HG03558 (cell line): ENCODE measurements around the gene FAM124B.

Source experiments
- ATAC-seq: cut with Tn5 transposase; IDR thresholded peaks from one replicate; pipeline ENCODE4 v1.9.1; 2021; ENCODE audit warnings: moderate number of reproducible peaks; ENCODE audit not compliant: unreplicated experiment; ENCODE audit errors: extremely low read depth

Gene FAM124B

DNA sequence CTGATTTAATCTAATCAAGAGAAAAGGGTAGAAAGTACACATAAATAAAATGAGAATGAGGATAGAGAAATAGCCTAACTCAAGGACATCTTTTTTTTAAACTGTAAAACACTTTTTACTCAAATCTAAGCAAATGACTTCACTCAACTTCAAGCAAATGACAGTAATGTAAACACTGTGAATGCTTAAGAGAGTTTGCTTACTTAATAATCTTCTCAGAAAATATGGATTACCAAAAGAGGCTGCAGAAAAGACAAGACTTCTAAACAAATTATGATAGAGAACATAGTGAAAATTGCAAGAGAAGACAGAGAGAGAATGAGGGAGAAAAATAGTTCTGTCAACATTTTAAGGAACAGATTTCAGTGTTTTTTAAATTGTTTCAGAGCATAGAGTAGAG, 52.5 kb downstream of the FAM124B start:
- ATAC-seq = no peak

DNA sequence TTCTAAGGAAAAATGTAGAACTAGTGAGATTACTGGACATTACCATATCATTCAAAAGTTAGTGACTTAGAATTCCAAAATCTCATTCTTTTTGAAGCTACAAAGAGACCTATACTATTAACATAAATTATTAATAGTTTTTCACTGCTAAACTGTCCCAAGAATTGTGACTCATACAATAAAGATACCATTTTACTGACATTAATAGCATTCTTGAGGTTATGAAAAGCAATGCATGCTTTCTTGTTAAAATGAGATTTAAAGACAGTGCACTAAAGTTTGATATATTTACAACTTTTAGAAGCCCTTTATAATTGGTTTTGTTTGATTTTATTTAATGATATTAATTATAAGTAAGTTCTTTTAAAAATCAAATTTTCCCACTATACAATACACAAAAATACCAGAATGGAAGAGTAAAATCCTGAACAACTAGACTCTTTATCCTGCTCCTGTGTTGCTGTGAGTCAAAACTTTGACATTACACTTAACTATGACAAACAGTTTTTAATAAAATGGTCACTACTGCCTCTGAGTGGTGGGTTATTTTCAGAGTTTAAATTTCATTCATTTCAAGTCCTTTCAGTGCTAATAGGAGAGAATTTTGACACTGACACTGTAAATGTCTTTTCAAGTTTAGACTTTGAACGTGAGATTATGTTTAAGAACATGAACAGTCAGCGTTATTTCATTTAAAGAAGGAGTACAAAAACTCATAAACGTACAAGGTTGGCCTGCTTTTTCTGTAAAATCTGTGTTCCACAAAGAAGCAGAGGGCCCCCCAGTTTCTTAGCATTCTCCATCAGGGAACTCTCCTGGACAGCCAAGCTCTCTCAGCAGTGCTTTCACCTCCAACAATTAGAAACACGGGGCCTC, 54.5 kb downstream of the FAM124B start:
- no peak for ATAC-seq

GRCh38 chr2:224345492-224345891, 56.4 kb downstream of the FAM124B start:
- no peak for ATAC-seq

DNA sequence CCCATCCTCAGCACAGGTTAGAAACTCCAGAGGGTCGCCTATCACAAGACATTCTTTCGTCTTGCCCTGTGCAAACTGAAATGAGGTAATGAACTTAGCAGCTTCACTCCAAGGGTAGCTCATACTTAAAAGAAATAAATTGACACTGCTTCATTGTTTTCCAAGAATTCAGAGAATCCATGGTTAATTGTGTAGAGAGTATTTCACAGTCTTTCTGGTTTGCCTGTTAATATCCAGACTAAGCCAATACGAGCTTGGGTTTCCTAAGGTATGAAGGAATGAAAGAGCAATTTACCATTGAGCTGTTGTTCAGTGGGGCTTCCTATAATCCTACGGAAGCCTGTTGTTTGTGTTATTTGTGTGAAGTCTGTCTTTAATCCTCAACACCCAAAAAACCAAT, 58.7 kb downstream of the FAM124B start:
- ATAC-seq = no peak

GRCh38 chr2:224335991-224336390, 65.9 kb downstream of the FAM124B start:
- ATAC-seq = no peak

DNA sequence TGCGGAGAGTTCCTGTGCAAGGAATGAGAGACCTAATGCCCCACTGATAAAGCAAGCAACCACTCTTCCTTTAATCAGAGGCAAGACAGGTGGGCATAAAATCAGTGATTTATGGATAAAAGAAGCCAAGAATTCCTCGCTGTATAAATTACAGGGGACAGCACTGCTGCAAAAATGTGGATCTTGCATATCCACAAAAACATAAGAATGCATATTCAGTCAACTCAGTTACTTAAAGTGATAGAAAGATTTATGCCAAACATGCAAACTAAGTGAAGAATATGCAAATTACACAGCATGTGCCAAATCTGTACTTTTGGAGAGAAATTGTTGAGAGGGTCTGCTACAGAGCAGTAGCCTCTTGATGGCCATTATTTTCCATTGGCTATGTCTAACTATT, 67.2 kb downstream of the FAM124B start:
- ATAC-seq = no peak

- ATAC-seq = no peak
These were observed 68.0 kb downstream of the FAM124B start for GRCh38 chr2:224333726-224334482.

GRCh38 chr2:224331698-224332097, 70.2 kb downstream of the FAM124B start:
- no peak for ATAC-seq

- ATAC-seq = no peak
These were observed 73.1 kb downstream of the FAM124B start for GRCh38 chr2:224328798-224329197.
